ENCODE data around the gene LRGUK.

The LRGUK gene

GRCh38 chr7:134311807-134312206 lies 184.7 kb downstream of the LRGUK start:
- no peak for DNase-seq

DNA sequence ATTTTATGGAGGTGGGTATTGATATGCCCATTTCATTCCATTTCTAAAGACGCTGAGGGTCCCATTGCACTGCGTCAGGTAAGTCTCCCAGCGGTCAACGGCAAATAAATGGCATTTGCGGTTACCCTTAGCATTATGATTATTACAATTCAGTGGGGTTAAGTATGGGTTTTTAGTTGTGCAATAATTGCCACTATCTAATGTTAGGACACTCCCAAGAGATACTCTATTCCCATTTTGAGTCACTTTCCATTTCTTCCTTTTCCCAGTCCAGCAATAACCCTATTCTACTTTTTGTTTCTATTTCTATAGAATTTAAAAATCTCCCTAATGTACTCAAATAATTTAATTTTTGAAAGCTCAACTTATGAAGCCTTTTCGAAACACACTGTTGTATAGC lies 185.6 kb downstream of the LRGUK start:
- no peak for DNase-seq

DNA sequence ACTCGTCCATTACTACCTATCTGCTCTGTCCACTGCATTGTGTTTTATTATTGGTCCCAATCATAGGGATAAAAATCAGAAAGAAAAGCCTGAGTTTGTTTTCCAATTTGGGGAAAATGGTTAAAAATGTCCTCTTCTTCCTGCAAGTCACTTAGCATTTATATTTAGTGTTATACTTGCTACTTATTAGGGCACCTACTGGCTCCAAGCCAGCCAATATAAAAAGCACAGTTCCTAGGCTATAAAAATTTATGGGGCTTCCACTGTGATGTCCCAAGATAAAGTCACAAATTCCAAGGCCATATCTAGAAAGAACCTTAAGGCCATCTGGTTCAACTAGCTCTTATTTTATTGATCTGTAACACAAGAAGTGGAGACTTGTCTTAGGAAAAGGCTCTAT lies 186.4 kb downstream of the LRGUK start:
- DNase-seq = no peak
